DND-41 (cell line): Measurements from ENCODE around the gene SLC6A3.

Experiments used
- CTCF ChIP-seq: IDR thresholded peaks from 2 replicates; pipeline ENCODE4 v1.5.1; 2012; ENCODE audit warnings: borderline replicate concordance, low read length, moderate library complexity, mild to moderate bottlenecking; ENCODE audit not compliant: poor library complexity, severe bottlenecking; ENCODE audit errors: extremely low read depth
- EZH2 ChIP-seq: IDR thresholded peaks from 3 replicates; pipeline ENCODE4 v1.6.1; 2012; ENCODE audit warnings: borderline replicate concordance, low read depth, mild to moderate bottlenecking, moderate library complexity, low read length, inconsistent platforms; ENCODE audit not compliant: severe bottlenecking

- TF ChIP-seq CTCF, result no peak
- no peak for TF ChIP-seq EZH2
Observed at GRCh38 chr5:1344975-1345838, 100.0 kb downstream of the SLC6A3 start, which contains the start of gene CLPTM1L.
